Stimulated activated CD8-positive, alpha-beta memory T cell treated with anti-CD3 and anti-CD28 coated beads, Interleukin-15, amount 100 ng/mL, for 48 hours (primary cell): ENCODE measurements around the gene C22orf42.
A peak's percentile ranks its signal among the peaks of the same experiment; 100 is the strongest.
"Not testable (repeated sequence)": the region's sequence is repeated elsewhere in the genome, so short reads cannot be mapped to it uniquely, and the experiment has no call there.

Experiments used
- DNase-seq, 2 donors: peaks; one replicate each; pipeline ENCODE4 v3.0.0-alpha.2; 2020; ENCODE audit warnings: low read depth in 2 of 2

C22orf42 gene

GRCh38 chr22:32185821-32186220 lies 26.7 kb upstream of the C22orf42 start:
- DNase-seq: no peak

- no peak for DNase-seq
Measured at GRCh38 chr22:32183625-32184024, 24.5 kb upstream of the C22orf42 start.

GRCh38 chr22:32181043-32181442 lies 21.9 kb upstream of the C22orf42 start:
- no peak for DNase-seq

- DNase-seq: no peak
Measured at GRCh38 chr22:32177221-32177765, 18.2 kb upstream of the C22orf42 start.

GRCh38 chr22:32175683-32176644 lies 16.9 kb upstream of the C22orf42 start:
- DNase-seq: no peak

- DNase-seq: no peak
Measured at GRCh38 chr22:32175115-32175514, 16.0 kb upstream of the C22orf42 start.

GRCh38 chr22:32165681-32166080 lies 6.6 kb upstream of the C22orf42 start:
- DNase-seq: no peak

GRCh38 chr22:32164075-32164860 lies 5.2 kb upstream of the C22orf42 start:
- no peak for DNase-seq

- not testable (repeated sequence) for DNase-seq
Measured at GRCh38 chr22:32160411-32160810, 1.3 kb upstream of the C22orf42 start.

- DNase-seq: not testable (repeated sequence)
Measured at GRCh38 chr22:32157632-32158031, 1.5 kb downstream of the C22orf42 start.

GRCh38 chr22:32154727-32155126 lies 4.4 kb downstream of the C22orf42 start:
- not testable (repeated sequence) for DNase-seq

- not testable (repeated sequence) for DNase-seq
Measured at GRCh38 chr22:32151641-32152040, 7.5 kb downstream of the C22orf42 start.

GRCh38 chr22:32150647-32151046 lies 8.5 kb downstream of the C22orf42 start:
- DNase-seq: not testable (repeated sequence)

- not testable (repeated sequence) for DNase-seq
Measured at GRCh38 chr22:32148372-32148771, 10.7 kb downstream of the C22orf42 start.

GRCh38 chr22:32147128-32147527 lies 12.0 kb downstream of the C22orf42 start:
- DNase-seq: not testable (repeated sequence)

- DNase-seq: no peak
Measured at GRCh38 chr22:32144496-32145274, 14.4 kb downstream of the C22orf42 start.

- DNase-seq: peak in 1 of 2 donors; percentile 32
Measured at GRCh38 chr22:32142600-32142999, 16.5 kb downstream of the C22orf42 start.

GRCh38 chr22:32140688-32141087 lies 18.4 kb downstream of the C22orf42 start:
- DNase-seq: not testable (repeated sequence)

GRCh38 chr22:32138576-32138975 lies 20.5 kb downstream of the C22orf42 start:
- not testable (repeated sequence) for DNase-seq

- DNase-seq: peak; percentile 36 to 44
Measured at GRCh38 chr22:32137731-32138324, 21.3 kb downstream of the C22orf42 start.

GRCh38 chr22:32136881-32137280 lies 22.2 kb downstream of the C22orf42 start:
- DNase-seq: not testable (repeated sequence)
